HEK293T (cell line): ENCODE results near the gene CHTF18.
"Not testable (repeated sequence)": the region's sequence is repeated elsewhere in the genome, so short reads cannot be mapped to it uniquely, and the experiment has no call there.

Experiments
- CTCF ChIA-PET: fragments of 350-600 bp; formaldehyde crosslinking; extraction: SDS; loops from one replicate; lab custom pipeline; 2021; ENCODE audit warnings: antibody characterized with exemption, inconsistent platforms; lab: Yijun Ruan, JAX
- POLR2A ChIA-PET: fragments of 350-600 bp; formaldehyde crosslinking; extraction: SDS; loops from one replicate; lab custom pipeline; 2020; ENCODE audit warnings: antibody characterized with exemption, inconsistent platforms; lab: Yijun Ruan, JAX
- DNase-seq: peaks from one replicate; pipeline ENCODE4 v3.0.0; 2012; ENCODE audit warnings: mixed read lengths; ENCODE audit errors: extremely low spot score
- ARNT ChIP-seq: fragments of 450-650 bp; IDR thresholded peaks from 2 replicates; pipeline ENCODE4 v1.6.1; 2017; ENCODE audit warnings: mild to moderate bottlenecking
- BHLHE40 ChIP-seq: fragments of 450-650 bp; IDR thresholded peaks from 2 replicates; pipeline ENCODE4 v1.6.1; 2016; ENCODE audit warnings: mild to moderate bottlenecking, moderate library complexity, borderline replicate concordance
- CTBP1 ChIP-seq: fragments of 450-650 bp; IDR thresholded peaks from 2 replicates; pipeline ENCODE4 v1.6.1; 2016; ENCODE audit warnings: borderline replicate concordance
- ELF4 ChIP-seq: fragments of 450-650 bp; IDR thresholded peaks from 2 replicates; pipeline ENCODE4 v1.6.1; 2017; ENCODE audit warnings: antibody characterized with exemption
- FOXA1 ChIP-seq: fragments of 450-650 bp; IDR thresholded peaks from 2 replicates; pipeline ENCODE4 v1.6.1; 2016; ENCODE audit warnings: mild to moderate bottlenecking
- FOXK2 ChIP-seq: fragments of 450-650 bp; IDR thresholded peaks from 2 replicates; pipeline ENCODE4 v1.6.1; 2016; ENCODE audit warnings: mild to moderate bottlenecking
- FOXM1 ChIP-seq: fragments of 450-650 bp; IDR thresholded peaks from 2 replicates; pipeline ENCODE4 v1.6.1; 2017; ENCODE audit warnings: mild to moderate bottlenecking, borderline replicate concordance
- HDGF ChIP-seq: fragments of 450-650 bp; IDR thresholded peaks from 2 replicates; pipeline ENCODE4 v1.6.1; 2017; ENCODE audit warnings: antibody characterized with exemption, borderline replicate concordance
- L3MBTL2 ChIP-seq: fragments of 450-650 bp; conservative IDR thresholded peaks from 2 replicates; pipeline ENCODE4 v1.6.1; 2016; ENCODE audit warnings: mild to moderate bottlenecking
- LEF1 ChIP-seq: fragments of 450-650 bp; IDR thresholded peaks from 2 replicates; pipeline ENCODE4 v1.6.1; 2017; ENCODE audit warnings: mild to moderate bottlenecking, borderline replicate concordance
- NFRKB ChIP-seq: fragments of 450-650 bp; IDR thresholded peaks from 2 replicates; pipeline ENCODE4 v1.6.1; 2016; ENCODE audit warnings: mild to moderate bottlenecking, moderate library complexity
- SP1 ChIP-seq: fragments of 450-650 bp; IDR thresholded peaks from 2 replicates; pipeline ENCODE4 v1.6.1; 2017
- SUZ12 ChIP-seq: fragments of 450-650 bp; IDR thresholded peaks from 2 replicates; pipeline ENCODE4 v1.6.1; 2016; ENCODE audit warnings: mild to moderate bottlenecking
- TARDBP ChIP-seq: fragments of 450-650 bp; IDR thresholded peaks from 2 replicates; pipeline ENCODE4 v1.6.1; 2016
- ZNF384 ChIP-seq: fragments of 450-650 bp; IDR thresholded peaks from 2 replicates; pipeline ENCODE4 v1.6.1; 2016
- TF ChIP-seq, protein P1 (sequence below): fragments of 450-650 bp; IDR thresholded peaks from 2 replicates; pipeline ENCODE4 v1.6.1; 2016

CHTF18 gene

DNA sequence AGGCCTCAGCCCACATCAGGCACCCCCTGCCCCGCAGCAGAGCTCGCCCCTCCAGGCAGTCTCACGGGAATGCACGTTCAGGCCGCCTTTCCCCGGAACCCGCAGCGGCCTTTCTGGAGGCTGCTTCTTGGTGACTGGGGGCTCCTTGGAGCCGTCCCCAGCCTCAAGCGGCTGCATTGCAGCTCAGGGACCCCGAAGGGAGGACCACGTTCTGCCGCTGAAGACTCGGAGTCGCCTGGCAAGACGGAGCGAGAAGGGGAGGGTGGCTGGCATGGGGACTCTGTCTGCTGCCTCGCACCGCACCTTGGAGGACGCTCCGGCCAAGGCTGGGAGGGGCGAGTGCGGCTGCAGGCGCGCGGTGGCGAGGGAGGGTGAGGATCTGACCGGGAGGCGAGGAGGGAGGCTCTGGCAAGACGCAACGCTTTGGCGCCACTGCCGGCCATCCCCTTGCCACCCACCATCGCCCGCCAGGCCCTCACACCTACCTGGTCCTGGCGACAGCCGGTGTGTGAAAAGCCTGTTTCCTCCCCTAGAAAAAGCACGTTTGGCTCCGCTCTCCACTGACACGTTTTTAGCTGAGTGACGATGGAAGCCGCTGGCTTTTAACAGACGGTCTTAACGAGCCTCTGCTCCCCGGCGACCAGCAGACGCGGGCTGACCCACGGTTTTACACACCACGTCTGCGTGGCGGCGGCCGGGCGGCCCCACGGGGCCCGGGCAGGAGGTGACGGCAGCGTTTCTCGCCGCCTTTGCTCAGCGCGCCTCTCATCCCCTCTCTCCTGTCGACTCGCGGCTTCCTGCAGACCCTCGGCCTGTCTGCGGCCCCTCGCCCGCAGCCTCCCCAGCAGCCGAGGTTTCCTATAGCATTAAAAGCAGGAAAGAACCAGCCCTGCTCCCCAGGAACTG is 28.8 kb downstream of the CHTF18 start:
- CTCF ChIA-PET = no interaction called here
- no peak for DNase-seq

DNA sequence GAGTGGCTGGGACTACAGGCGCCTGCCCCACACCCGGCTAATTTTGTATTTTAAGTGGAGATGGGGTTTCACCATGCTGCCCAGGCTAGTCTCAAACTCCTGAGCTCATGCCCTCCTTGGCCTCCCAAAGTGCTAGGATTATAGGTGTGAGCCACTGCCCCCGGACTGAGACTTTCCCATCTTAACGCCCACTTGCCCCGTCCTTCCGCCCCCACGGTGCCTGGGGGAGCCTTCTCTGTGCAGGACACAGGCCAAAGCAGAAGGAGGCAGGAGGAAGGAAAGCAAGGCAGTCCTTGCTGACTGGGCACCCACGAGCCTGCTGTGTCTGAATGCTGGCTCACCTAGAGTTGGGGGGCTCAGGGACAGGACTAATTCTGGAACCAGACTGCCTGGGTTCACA is 29.7 kb downstream of the CHTF18 start:
- no peak for DNase-seq
- POLR2A ChIA-PET = no interaction called here
- TF ChIP-seq NFRKB = no peak
- TF ChIP-seq TARDBP = no peak
- CTCF ChIA-PET = no interaction called here

More for the DNA sequence above, 28.8 kb downstream of the CHTF18 start:
- POLR2A ChIA-PET = interaction anchor here (0.6 kb wide), 1 partner anchor 60 kb away, joined by 4 read pairs; no protein-coding TSS in a partner anchor
- TF ChIP-seq, protein P1, sequence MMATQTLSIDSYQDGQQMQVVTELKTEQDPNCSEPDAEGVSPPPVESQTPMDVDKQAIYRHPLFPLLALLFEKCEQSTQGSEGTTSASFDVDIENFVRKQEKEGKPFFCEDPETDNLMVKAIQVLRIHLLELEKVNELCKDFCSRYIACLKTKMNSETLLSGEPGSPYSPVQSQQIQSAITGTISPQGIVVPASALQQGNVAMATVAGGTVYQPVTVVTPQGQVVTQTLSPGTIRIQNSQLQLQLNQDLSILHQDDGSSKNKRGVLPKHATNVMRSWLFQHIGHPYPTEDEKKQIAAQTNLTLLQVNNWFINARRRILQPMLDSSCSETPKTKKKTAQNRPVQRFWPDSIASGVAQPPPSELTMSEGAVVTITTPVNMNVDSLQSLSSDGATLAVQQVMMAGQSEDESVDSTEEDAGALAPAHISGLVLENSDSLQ = no peak
- TF ChIP-seq ELF4 = no peak
- no peak for TF ChIP-seq HDGF
- no peak for TF ChIP-seq FOXM1
- no peak for TF ChIP-seq SUZ12

DNA sequence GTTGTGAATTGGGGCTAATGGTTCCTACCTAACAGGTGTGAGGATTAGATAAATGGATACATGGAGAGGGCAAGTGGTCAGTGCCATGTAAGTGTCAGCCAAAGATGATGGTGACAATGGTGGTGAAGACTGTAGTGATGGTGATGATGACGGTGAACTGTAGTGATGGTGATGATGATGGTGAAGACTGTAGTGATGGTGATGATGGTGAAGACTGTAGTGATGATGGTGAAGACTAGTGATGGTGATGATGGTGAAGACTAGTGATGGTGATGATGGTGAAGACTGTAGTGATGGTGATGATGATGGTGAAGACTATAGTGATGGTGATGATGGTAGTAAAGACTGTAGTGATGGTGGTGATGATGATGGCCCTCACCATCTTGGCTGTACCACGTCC is 30.2 kb downstream of the CHTF18 start:
- CTCF ChIA-PET = no interaction called here
- TF ChIP-seq FOXK2 = no peak
- TF ChIP-seq TARDBP = no peak
- TF ChIP-seq FOXA1 = no peak
- no peak for TF ChIP-seq ZNF384
- TF ChIP-seq ARNT = no peak
- TF ChIP-seq HDGF = no peak
- TF ChIP-seq BHLHE40 = no peak
- no peak for TF ChIP-seq CTBP1
- TF ChIP-seq LEF1 = no peak
- no peak for TF ChIP-seq FOXM1
- no peak for TF ChIP-seq SUZ12
- no peak for TF ChIP-seq L3MBTL2
- TF ChIP-seq, protein P1 = no peak
- TF ChIP-seq SP1 = no peak
- POLR2A ChIA-PET = no interaction called here
- no peak for DNase-seq

DNA sequence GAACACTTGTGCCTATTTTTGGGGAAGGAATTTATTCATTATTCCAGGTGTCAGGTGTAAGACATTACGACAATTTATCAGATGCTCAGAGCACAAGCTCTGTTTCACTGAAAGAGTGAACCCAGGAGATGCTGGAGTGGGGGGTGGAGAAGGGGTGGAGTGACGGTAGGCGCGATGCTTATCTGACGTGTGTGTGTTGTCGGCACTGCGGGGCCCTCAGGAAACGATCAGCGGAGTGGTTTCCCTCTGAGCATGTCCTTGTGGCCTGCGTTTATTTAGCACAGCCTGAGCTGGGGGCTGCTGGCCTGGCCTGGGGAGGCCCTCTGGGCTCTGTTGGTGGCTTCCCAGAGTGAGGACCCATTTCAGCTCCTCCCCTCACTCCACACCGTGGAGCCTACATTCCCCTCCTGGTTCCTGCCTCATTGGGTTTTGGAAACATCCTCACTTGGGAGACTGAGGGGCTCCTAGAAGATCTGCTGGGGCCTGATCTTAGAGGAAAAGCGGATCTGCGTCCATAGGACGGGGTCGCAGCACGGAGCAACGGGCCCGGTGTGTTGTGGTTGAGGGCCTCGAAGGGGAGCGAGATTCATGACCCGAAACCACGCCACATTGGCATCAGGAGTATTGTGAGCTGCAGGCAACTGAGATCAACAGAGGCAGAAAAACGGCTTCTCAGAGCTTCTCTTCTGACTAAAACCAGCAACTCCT is 31.1 kb downstream of the CHTF18 start:
- CTCF ChIA-PET = no interaction called here

DNA sequence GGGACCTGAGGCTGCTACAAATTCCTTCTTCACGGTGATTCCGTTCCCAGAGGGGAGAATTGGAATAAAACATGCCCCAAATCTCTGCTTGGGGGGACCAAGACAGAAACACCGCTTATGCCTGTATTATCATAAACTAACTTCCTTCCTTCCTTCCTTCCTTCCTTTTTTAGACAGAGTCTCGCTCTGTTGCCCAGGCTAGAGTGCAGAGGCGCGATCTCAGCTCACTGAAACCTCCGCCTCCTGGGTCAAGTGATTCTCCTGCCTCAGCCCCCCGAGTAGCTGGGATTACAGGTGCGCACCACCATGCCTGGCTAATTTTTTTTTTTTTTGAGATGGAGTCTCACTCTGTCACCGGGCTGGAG is 31.6 kb downstream of the CHTF18 start:
- CTCF ChIA-PET, DNase-seq, POLR2A ChIA-PET: not testable (repeated sequence)

More for the DNA sequence above, 31.1 kb downstream of the CHTF18 start:
- POLR2A ChIA-PET = no interaction called here
- no peak for DNase-seq
- TF ChIP-seq NFRKB (no peak), SP1 (no peak), LEF1 (no peak), TARDBP (no peak), FOXM1 (no peak)
- TF ChIP-seq, protein P1 = no peak

DNA sequence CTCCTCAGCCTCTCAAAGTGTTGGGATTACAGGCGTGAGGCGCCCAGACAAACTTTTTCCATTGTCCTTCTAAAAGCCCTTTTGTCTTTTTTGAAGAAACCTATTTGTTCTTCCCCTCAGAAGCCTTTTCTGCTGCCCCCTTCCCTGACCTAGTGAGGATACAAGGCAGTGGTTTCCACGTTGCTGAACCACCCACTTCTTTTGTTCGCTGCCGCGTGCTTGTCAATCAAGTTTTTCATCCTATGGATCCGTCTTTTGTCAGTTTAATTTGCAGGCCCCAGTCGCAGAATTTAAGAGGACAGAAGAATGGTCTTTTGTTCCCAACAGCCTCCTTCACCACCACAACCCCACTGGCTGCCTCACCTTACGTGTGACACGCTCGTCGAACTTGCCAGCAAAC is 32.3 kb downstream of the CHTF18 start:
- TF ChIP-seq ELF4 (no peak), FOXA1 (no peak), FOXM1 (no peak), ARNT (no peak), LEF1 (no peak), HDGF (no peak), SUZ12 (no peak), TARDBP (no peak), CTBP1 (no peak), SP1 (no peak), ZNF384 (no peak), FOXK2 (no peak), L3MBTL2 (no peak)
- TF ChIP-seq, protein P1 = no peak
- CTCF ChIA-PET = no interaction called here
- POLR2A ChIA-PET = no interaction called here
- no peak for DNase-seq
